Body of pancreas (tissue), 4 donors: ENCODE measurements around the gene SLC7A4.

Source experiments
- POLR2A ChIP-seq, 3 donors: fragments of 450-650 bp; IDR thresholded peaks; one replicate each; pipeline ENCODE4 v1.6.1; 2016; ENCODE audit warnings: antibody characterized with exemption in 3 of 3, mild to moderate bottlenecking in 2 of 3
- TF ChIP-seq, protein P1 (sequence below), 7 experiments: fragments of 450-650 bp in 4 of 7; fragments of 200-600 bp in 3 of 7; sonication (generic) in 3 of 7; IDR thresholded peaks; one replicate each; pipeline ENCODE4 v1.5.1; 2016 to 2019; ENCODE audit warnings: antibody characterized with exemption in 7 of 7

GRCh38 chr22:21030621-21031544, 1.5 kb downstream of the SLC7A4 start:
- TF ChIP-seq POLR2A (IDR thresholded peaks at IDR 0.05), result no peak
- TF ChIP-seq, protein P1, sequence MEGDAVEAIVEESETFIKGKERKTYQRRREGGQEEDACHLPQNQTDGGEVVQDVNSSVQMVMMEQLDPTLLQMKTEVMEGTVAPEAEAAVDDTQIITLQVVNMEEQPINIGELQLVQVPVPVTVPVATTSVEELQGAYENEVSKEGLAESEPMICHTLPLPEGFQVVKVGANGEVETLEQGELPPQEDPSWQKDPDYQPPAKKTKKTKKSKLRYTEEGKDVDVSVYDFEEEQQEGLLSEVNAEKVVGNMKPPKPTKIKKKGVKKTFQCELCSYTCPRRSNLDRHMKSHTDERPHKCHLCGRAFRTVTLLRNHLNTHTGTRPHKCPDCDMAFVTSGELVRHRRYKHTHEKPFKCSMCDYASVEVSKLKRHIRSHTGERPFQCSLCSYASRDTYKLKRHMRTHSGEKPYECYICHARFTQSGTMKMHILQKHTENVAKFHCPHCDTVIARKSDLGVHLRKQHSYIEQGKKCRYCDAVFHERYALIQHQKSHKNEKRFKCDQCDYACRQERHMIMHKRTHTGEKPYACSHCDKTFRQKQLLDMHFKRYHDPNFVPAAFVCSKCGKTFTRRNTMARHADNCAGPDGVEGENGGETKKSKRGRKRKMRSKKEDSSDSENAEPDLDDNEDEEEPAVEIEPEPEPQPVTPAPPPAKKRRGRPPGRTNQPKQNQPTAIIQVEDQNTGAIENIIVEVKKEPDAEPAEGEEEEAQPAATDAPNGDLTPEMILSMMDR (IDR thresholded peaks at IDR 0.05), result no peak
